DMS53 treated with DMSO at 0.1 percent for 48 hours (cell line): Measurements from ENCODE around the gene WLS.
"Not testable (repeated sequence)": the region's sequence is repeated elsewhere in the genome, so short reads cannot be mapped to it uniquely, and the experiment has no call there.

Experiments
- DNase-seq: peaks from one replicate; lab custom pipeline; 2025; ENCODE audit not compliant: unreplicated experiment; lab: John Stamatoyannopoulos, UW

WLS gene

DNA sequence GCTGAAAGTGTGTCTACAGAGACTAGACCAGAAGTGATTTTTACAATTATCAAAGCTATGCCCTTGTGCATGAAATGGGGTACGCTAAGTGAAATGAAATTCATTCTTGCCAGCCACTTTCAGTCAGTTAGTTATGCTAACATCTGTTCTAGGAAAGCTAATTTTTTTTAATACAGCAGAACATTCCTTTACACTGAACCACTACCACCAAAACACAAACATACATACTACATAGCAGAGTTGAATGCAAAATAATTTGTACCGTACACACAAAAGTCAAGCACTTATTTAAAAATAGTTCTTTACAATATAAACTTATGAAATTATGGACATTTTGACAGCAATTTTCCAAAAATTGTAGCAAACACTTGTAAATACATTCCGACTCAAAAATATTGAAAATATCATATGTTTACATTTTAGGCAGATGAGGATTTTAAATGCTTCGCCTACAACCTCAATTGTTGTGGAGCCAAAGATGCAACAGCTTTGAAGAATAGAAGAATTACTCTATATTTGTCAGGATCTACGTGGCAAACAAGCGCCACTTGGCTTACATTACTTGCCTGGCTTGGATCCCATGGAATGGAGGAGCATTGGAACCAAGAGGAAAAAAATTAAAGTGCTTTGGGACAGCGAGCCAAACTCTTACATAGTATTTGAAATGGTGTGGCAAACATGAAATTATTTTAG, 30.6 kb downstream of the WLS start:
- DNase-seq: no peak

DNA sequence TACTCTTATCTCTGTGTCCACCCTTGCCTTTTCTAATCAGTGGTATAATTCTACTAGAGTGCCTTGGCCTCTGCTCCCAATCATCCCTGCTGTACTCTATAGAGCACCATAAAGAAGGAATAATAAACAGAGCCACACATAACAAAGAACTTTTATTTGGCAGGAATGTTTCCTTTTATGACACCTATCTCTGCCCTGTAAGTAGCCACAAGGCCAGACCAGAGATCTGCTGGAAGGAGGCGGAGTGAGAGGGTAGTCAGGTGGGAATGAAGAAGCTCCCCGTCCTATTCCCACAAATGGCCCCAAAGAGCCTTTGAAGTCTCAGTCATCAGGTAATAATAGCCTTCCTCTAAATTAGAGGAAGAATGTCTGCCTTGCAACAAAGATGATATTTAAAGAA, 32.7 kb downstream of the WLS start:
- DNase-seq: no peak

- DNase-seq: peak; percentile 47
These were observed 33.6 kb downstream of the WLS start for GRCh38 chr1:68198752-68199151.

- peak; percentile 100 for DNase-seq
These were observed 34.4 kb downstream of the WLS start for GRCh38 chr1:68197891-68198290.

DNA sequence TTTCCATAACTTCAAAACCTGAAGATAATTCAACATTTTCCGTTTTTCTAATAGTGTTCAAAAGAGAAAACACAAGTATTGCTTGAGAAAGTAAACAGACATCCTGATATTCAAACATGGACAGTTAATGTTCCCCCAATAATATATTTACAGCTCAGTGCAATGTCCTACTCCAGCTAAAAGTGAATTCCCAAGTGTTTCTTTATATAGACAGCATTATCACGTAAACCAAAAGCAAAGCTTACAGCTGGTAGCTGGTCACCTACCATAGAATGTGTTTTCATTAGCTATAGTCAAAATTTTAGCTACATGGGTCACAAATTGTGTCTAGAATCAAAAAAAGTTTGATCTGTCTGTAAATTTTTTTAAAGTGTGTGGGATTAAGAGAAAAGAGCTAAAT, 34.9 kb downstream of the WLS start:
- no peak for DNase-seq

GRCh38 chr1:68196676-68197075, 35.6 kb downstream of the WLS start:
- DNase-seq: no peak

DNA sequence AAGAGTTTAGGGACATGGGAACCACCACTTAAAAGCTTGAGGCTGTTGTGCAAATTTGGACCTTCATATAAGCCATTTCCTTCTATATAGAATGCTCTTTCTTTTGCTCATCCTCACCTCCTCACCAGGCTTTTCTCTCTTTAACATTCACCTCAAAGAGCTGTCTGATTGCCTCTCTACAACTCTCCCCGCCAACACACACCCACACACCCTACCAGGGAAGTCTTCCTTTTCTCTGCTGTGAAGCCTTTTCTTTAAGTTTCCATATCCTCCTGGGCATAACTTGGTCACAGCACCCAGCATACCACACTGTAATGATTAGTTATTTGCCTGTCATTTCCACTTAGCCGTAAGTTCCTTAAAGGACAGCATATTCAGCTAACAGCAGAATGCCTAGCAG, 40.6 kb downstream of the WLS start:
- DNase-seq: no peak

DNA sequence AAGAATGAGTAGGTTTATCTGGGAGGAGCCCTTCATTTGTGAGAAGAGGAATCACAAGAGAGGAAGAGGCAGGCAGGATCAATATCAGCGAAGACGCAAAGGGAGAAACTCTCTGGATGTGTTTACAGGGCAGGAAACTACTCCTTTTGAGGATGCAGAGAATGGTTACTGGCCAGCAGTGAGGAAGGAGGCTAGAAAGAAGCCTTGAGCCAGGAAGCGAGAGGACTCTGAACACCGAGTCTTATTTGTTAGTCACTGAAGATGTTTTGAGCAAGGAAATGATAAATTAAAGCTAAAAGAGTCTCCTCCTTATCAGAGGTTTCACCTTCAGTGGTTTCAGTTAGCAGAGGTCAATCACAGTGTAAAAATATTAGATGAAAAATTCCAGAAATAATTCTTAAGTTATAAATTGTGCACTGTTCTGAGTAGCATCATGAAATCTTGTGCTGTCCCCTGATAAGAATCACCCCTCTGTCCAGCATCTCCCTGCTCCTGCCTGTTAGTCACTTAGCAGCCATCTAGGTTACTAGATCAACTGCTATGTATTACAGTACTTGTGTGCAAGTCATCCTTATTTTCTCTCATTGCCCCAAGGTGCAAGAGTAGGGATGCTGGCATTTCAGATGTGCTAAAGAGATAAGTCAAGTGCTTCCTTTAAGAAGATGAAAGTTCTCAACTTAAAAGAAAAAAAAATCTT, 43.5 kb downstream of the WLS start:
- DNase-seq: no peak

- no peak for DNase-seq
These were observed 44.2 kb downstream of the WLS start for GRCh38 chr1:68188060-68188538.

- DNase-seq: no peak
These were observed 46.6 kb downstream of the WLS start for GRCh38 chr1:68185743-68186142.

DNA sequence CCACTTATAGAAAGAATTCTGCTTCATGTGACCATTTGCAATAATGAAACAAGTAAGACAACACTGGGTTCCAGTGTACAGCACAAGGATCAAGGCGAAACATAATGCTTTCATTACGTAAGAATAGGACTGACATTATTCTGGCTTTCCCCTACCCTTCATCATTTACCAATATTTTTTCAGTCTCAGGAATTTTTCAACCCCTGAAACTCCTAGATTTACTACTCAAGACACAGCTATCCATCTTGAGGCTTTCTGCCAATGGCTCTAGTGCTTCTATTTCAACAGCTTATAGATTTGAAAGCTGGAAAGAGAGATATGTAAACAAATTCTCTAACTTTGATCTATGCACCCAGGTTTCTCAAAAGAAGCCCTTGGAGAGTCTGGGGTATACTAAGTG, 48.4 kb downstream of the WLS start:
- DNase-seq: no peak

DNA sequence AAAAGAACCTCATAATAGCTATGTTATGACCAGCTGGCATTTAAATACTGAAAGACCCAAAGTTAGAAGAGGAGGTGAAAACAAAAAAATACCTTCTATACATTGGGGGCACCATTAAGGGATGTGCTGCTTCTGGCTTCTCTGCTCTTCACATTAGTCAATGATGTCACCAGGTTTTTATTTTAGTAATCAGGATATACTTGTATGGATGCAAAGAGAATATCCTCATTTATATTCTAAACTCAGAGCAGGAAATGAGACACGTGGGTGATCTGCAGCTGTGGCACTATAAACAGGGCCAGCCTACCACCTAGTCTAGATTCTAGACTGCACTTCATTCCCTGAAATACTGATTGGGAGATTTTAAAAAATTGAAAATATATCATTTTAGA, 51.2 kb downstream of the WLS start:
- no peak for DNase-seq

DNA sequence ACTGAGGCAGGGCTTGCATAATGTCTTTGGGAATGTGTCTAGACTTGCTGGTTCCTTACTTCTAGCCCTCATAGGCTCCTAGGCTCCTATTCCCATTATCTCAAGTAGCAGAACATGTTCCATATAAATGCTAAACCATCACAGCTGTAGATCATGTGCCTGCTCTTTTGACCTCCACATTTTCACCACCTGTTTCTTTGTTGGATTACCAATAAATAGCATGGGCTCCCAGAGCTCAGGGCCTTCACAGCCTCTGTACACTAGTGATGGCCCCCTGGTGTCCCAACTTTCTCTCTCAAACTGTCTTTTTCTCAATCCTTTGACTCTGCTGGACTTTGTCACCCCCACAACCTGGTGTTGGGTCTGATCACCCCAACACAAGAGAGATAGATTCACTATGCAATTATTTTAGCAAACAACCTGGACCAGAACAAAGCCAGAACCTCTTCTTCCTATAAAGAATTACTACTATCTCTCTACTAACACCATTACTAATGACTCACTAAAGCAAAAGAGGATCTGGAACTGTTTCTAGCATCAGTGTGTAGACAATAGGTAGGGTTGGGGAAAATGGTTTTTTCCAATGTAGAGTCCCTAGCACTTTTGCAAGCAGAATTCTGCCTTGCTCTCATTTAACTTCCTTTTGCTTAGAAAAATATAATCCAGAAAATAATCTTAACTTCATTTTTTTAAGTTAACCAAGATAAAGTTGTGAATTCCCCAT, 51.7 kb downstream of the WLS start:
- no peak for DNase-seq

GRCh38 chr1:68178821-68179490, 53.4 kb downstream of the WLS start:
- peak; percentile 66 for DNase-seq

GRCh38 chr1:68175621-68176398, 56.5 kb downstream of the WLS start:
- peak; percentile 50 for DNase-seq

GRCh38 chr1:68174738-68175113, 57.6 kb downstream of the WLS start:
- peak; percentile 21 for DNase-seq

DNA sequence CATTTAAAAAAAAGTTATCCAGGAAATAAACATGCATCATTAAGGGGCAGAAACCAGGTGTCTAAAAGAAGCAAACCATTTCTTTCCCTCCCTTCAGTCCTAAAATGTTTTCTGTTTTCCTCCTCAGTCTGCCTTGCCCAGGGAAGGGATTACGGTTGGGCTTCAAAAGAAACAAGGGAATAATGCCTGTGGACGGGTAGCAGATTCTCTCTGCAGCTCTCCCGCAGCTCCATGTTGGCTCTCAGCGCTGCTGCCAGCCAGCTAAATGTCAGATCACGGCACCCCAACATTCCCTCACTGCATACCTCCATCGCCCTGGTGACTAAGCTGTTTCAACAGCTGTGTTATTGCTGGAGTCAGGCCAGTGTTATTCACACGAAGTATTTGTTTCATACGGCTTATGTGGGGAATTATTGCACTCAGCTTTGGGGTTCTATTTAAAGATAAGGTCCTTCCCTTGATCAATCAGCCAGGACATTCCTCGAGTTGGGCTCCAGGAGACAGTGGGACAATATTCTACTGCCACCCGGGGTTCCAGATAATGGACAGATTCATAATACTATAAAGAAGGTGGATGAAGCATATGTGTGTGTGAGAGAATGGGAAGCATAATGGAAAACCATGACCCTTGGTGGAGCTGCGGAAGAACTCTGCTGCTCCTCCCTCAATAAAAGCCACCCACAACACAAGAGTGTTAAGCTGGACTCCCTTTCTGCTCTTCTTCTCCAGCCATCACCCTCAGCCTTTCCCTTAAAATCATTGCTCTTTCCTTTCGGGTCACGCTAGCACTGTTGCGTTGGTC, 58.2 kb downstream of the WLS start:
- DNase-seq: peak; percentile 59

GRCh38 chr1:68173283-68173935, 58.9 kb downstream of the WLS start:
- peak; percentile 84 for DNase-seq

GRCh38 chr1:68171795-68172194, 60.5 kb downstream of the WLS start:
- DNase-seq: not testable (repeated sequence)
